ENCODE results near the gene CAPN13. TPM values are rescaled to one million over a fixed set of nuclear protein-coding genes. Genes with fewer than 3 reads are reported as not detected.

The CAPN13 gene
- total and polyA plus RNA-seq, 2 experiments from 2014 or later, result 0.50 to 0.94 TPM

DNA sequence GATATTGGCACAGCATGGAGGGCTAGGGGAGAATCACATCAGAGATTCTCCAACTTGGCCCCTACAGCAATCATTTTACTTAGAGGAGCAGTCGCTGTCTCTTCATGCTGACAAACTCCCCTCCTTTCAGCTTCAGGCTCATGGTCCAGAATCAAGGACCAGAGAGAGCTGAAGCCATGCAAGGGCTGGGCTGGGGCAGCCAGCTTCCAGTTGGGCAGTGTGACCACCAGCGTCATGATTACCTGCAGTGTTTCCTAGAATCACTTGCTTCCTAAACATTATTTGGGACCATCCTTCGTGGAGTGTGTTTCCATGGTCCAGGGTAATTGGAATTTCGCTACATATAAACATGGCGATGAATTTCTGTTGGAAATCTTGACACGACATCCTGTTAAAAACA is 54.4 kb downstream of the CAPN13 start:
- no peaks in the 10 kb centered on the region for H4K20me1 ChIP-seq (replicated peaks; ENCODE audit: insufficient read depth)
- H3K9me3 Mint-ChIP-seq, result no peaks in the 10 kb centered on the region; the same call in 2 of the 3 replicates
- no peak overlapping the region for H3K27ac Mint-ChIP-seq
- H3K4me1 ChIP-seq (ENCODE audit: insufficient read depth), result no peaks in the 10 kb centered on the region
- no peaks in the 10 kb centered on the region for H3F3A ChIP-seq (replicated peaks; ENCODE audit: low read depth)
- no peaks in the 10 kb centered on the region for H3K36me3 Mint-ChIP-seq (ENCODE audit: low read depth)
- H3K27me3 ChIP-seq (ENCODE audit: insufficient read depth), result no peaks in the 10 kb centered on the region
- H2AFZ ChIP-seq, result no peak overlapping the region
- H3K4me2 ChIP-seq, result no peak overlapping the region
- no peak for DNase-seq (ENCODE audit: low spot score)
- H3K79me2 ChIP-seq (replicated peaks; ENCODE audit: insufficient read depth), result no peaks in the 10 kb centered on the region
- H3K4me3 ChIP-seq, result no peak overlapping the region
- H3K27ac ChIP-seq (ENCODE audit: low read depth), result no peak overlapping the region
- no peaks in the 10 kb centered on the region for H3K36me3 ChIP-seq (ENCODE audit: insufficient read depth)
- ATAC-seq, result no peak
- no peaks in the 10 kb centered on the region for H3K9me2 ChIP-seq (ENCODE audit: insufficient read depth)
- peaks cover 4% of the 10 kb centered on the region for H3K27me3 Mint-ChIP-seq (ENCODE audit: insufficient read depth, low read depth, poor library complexity)
- H3K4me1 Mint-ChIP-seq, result peaks cover 11% of the 10 kb centered on the region
- no peak overlapping the region for H3K4me3 Mint-ChIP-seq
- TF ChIP-seq JUNB (IDR thresholded peaks at IDR 0.05; ENCODE audit: unreplicated experiment), result no peak
- TF ChIP-seq, protein P1, sequence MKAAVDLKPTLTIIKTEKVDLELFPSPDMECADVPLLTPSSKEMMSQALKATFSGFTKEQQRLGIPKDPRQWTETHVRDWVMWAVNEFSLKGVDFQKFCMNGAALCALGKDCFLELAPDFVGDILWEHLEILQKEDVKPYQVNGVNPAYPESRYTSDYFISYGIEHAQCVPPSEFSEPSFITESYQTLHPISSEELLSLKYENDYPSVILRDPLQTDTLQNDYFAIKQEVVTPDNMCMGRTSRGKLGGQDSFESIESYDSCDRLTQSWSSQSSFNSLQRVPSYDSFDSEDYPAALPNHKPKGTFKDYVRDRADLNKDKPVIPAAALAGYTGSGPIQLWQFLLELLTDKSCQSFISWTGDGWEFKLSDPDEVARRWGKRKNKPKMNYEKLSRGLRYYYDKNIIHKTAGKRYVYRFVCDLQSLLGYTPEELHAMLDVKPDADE (IDR thresholded peaks at IDR 0.05), result no peak
- TF ChIP-seq, protein P2, sequence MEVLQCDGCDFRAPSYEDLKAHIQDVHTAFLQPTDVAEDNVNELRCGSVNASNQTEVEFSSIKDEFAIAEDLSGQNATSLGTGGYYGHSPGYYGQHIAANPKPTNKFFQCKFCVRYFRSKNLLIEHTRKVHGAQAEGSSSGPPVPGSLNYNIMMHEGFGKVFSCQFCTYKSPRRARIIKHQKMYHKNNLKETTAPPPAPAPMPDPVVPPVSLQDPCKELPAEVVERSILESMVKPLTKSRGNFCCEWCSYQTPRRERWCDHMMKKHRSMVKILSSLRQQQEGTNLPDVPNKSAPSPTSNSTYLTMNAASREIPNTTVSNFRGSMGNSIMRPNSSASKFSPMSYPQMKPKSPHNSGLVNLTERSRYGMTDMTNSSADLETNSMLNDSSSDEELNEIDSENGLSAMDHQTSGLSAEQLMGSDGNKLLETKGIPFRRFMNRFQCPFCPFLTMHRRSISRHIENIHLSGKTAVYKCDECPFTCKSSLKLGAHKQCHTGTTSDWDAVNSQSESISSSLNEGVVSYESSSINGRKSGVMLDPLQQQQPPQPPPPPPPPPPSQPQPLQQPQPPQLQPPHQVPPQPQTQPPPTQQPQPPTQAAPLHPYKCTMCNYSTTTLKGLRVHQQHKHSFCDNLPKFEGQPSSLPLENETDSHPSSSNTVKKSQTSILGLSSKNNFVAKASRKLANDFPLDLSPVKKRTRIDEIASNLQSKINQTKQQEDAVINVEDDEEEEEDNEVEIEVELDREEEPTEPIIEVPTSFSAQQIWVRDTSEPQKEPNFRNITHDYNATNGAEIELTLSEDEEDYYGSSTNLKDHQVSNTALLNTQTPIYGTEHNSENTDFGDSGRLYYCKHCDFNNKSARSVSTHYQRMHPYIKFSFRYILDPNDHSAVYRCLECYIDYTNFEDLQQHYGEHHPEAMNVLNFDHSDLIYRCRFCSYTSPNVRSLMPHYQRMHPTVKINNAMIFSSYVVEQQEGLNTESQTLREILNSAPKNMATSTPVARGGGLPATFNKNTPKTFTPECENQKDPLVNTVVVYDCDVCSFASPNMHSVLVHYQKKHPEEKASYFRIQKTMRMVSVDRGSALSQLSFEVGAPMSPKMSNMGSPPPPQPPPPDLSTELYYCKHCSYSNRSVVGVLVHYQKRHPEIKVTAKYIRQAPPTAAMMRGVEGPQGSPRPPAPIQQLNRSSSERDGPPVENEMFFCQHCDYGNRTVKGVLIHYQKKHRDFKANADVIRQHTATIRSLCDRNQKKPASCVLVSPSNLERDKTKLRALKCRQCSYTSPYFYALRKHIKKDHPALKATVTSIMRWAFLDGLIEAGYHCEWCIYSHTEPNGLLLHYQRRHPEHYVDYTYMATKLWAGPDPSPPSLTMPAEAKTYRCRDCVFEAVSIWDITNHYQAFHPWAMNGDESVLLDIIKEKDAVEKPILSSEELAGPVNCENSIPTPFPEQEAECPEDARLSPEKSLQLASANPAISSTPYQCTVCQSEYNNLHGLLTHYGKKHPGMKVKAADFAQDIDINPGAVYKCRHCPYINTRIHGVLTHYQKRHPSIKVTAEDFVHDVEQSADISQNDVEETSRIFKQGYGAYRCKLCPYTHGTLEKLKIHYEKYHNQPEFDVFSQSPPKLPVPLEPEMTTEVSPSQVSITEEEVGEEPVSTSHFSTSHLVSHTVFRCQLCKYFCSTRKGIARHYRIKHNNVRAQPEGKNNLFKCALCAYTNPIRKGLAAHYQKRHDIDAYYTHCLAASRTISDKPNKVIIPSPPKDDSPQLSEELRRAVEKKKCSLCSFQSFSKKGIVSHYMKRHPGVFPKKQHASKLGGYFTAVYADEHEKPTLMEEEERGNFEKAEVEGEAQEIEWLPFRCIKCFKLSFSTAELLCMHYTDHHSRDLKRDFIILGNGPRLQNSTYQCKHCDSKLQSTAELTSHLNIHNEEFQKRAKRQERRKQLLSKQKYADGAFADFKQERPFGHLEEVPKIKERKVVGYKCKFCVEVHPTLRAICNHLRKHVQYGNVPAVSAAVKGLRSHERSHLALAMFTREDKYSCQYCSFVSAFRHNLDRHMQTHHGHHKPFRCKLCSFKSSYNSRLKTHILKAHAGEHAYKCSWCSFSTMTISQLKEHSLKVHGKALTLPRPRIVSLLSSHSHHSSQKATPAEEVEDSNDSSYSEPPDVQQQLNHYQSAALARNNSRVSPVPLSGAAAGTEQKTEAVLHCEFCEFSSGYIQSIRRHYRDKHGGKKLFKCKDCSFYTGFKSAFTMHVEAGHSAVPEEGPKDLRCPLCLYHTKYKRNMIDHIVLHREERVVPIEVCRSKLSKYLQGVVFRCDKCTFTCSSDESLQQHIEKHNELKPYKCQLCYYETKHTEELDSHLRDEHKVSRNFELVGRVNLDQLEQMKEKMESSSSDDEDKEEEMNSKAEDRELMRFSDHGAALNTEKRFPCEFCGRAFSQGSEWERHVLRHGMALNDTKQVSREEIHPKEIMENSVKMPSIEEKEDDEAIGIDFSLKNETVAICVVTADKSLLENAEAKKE (CRISPR knock-in tag; IDR thresholded peaks at IDR 0.05), result no peak

- H3K9me2 ChIP-seq (ENCODE audit: insufficient read depth), result no peaks in the 10 kb centered on the region
- no peak overlapping the region for H3K4me3 ChIP-seq
- no peaks in the 10 kb centered on the region for H3K79me2 ChIP-seq (replicated peaks; ENCODE audit: insufficient read depth)
- Mint-ChIP-seq H3K4me3 (no peak overlapping the region), H3K36me3 (ENCODE audit: low read depth) (no peaks in the 10 kb centered on the region; the same call in 2 of the 3 replicates), H3K9me3 (no peaks in the 10 kb centered on the region; the same call in 2 of the 3 replicates), H3K27me3 (ENCODE audit: insufficient read depth, low read depth, poor library complexity) (no peaks in the 10 kb centered on the region), H3K4me1 (no peaks in the 10 kb centered on the region), H3K27ac (no peak overlapping the region)
- no peaks in the 10 kb centered on the region for H3K27me3 ChIP-seq (ENCODE audit: insufficient read depth)
- H3K36me3 ChIP-seq (ENCODE audit: insufficient read depth), result no peaks in the 10 kb centered on the region
- no peak for DNase-seq (ENCODE audit: low spot score)
- no peak overlapping the region for H2AFZ ChIP-seq
- no peaks in the 10 kb centered on the region for H4K20me1 ChIP-seq (replicated peaks; ENCODE audit: insufficient read depth)
- no peak overlapping the region for H3K27ac ChIP-seq (ENCODE audit: low read depth)
- H3K4me1 ChIP-seq (ENCODE audit: insufficient read depth), result no peaks in the 10 kb centered on the region
- H3F3A ChIP-seq (replicated peaks; ENCODE audit: low read depth), result no peaks in the 10 kb centered on the region
- no peak overlapping the region for H3K4me2 ChIP-seq
- no peak for ATAC-seq
- TF ChIP-seq JUNB (IDR thresholded peaks at IDR 0.05; ENCODE audit: unreplicated experiment) (no peak), ZNF331 (CRISPR knock-in tag; IDR thresholded peaks at IDR 0.05; ENCODE audit: low read depth) (no peak), CREB1 (CRISPR knock-in tag; IDR thresholded peaks at IDR 0.05; ENCODE audit: low read depth) (no peak), POLR2AphosphoS5 (IDR thresholded peaks at IDR 0.05; ENCODE audit: low read depth) (no peak), EZH2phosphoT487 (IDR thresholded peaks at IDR 0.05; ENCODE audit: unreplicated experiment) (no peak), NANOG (IDR thresholded peaks at IDR 0.05; ENCODE audit: borderline replicate concordance) (no peak), CTCF (conservative IDR thresholded peaks at IDR 0.05; ENCODE audit: low read depth in 2 of 2) (no peak), EZH2 (IDR thresholded peaks at IDR 0.05; ENCODE audit: low read depth, unreplicated experiment) (no peak), ZNF114 (CRISPR knock-in tag; IDR thresholded peaks at IDR 0.05) (no peak), STAT1 (IDR thresholded peaks at IDR 0.05; ENCODE audit: unreplicated experiment) (no peak)
- TF ChIP-seq, protein P1 (IDR thresholded peaks at IDR 0.05), result no peak
Measured at GRCh38 chr2:30747206-30747605, 60.0 kb downstream of the CAPN13 start.
